PC-3 (cell line): Measurements from ENCODE around the gene UCHL1.

Source experiments
- CTCF ChIP-seq: fragments of 300-600 bp; sonication (generic); conservative IDR thresholded peaks from 2 replicates; pipeline ENCODE4 v1.5.1; 2017; ENCODE audit warnings: antibody characterized with exemption, low read depth, mild to moderate bottlenecking, low read length
- EZH2 ChIP-seq: fragments of 300-600 bp; sonication (generic); IDR thresholded peaks from one replicate; pipeline ENCODE4 v1.6.1; 2017; ENCODE audit warnings: antibody characterized with exemption, mild to moderate bottlenecking, low read length; ENCODE audit not compliant: unreplicated experiment
- EZH2phosphoT487 ChIP-seq: fragments of 300-600 bp; sonication (generic); IDR thresholded peaks from 2 replicates; pipeline ENCODE4 v1.6.1; 2018; ENCODE audit warnings: mild to moderate bottlenecking, antibody characterized with exemption, low read length, borderline replicate concordance

GRCh38 chr4:41245983-41246382, 10.7 kb upstream of the UCHL1 start:
- no peak for TF ChIP-seq EZH2
- no peak for TF ChIP-seq CTCF
- no peak for TF ChIP-seq EZH2phosphoT487
